Measurements from ENCODE around the gene ASIC5.

Gene ASIC5

DNA sequence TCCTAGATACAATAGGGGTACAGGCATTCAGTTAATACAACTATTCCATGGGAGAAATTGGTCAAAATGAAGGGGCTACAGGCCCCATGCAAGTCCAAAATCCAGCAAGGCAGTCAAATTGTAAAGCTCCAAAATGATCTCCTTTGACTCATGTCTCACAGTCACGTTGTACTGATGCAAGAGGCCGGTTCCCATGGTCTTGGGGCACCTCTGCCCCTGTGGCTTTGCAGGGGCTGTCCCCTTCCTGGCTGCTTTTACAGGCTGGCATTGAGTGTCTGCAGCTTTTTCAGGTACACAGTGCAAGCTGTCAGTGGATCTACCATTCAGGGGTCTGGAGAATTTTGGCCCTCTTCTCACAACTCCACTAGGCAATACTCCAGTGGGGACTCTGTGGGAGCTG is 12.5 kb upstream of the ASIC5 start:
- no peak for DNase-seq

DNA sequence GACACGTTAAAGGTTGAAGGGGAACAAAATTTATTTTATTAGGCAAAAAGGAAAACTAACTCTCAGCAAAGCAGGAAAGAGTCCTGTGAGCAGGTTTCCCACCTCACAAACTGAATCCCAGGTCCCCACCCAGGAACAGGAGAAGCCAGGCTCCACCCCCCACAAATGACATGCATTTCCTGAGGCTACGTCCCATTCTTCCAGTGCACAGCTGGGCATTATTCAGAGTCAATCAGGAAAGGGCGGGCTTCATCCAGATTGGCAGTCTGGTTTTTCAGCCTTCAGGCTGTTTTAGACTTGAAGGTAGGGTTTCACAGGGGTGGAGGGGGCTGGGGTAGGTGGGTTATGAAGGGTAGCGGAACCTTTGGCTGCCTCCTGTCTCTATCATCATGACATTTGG is 11.9 kb upstream of the ASIC5 start:
- no peak for DNase-seq

DNA sequence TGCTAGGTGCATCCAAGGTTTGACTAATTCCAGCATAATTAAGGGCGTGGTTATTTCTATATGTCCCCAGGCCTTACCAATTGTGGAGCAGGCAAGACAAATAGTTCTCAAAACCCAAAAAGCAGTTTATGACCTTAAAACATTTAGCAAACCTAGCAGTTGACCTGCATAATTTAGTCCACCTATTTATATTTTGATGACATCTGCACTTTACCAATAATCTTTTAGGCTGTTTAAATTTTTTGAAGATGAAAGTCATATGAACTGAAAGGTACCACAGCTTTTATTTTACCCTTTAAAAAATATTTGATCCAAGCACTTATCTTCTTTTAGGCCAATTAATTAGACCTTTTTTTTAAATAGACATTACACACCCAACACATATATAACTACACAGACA is 9.8 kb upstream of the ASIC5 start:
- no peak for DNase-seq

DNA sequence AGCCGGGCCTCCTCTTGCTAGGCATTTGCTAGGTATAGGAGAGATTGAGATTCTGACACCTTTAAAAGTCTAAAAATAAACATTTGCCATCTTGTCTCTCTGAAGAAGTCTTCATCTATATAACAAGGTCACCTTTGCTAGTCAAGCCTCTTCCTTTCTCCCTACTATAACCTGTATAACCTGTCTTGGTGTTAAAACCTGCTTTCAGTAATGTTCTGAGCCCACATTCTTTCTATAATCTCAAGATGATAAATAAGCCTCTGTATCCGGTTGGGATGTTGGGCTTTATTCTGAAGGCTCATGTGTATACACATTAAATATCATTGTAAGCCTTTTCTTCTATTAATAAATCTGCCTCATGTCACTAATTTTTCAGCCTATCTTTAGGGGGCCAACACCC is 10.2 kb downstream of the ASIC5 start:
- no peak for DNase-seq

DNA sequence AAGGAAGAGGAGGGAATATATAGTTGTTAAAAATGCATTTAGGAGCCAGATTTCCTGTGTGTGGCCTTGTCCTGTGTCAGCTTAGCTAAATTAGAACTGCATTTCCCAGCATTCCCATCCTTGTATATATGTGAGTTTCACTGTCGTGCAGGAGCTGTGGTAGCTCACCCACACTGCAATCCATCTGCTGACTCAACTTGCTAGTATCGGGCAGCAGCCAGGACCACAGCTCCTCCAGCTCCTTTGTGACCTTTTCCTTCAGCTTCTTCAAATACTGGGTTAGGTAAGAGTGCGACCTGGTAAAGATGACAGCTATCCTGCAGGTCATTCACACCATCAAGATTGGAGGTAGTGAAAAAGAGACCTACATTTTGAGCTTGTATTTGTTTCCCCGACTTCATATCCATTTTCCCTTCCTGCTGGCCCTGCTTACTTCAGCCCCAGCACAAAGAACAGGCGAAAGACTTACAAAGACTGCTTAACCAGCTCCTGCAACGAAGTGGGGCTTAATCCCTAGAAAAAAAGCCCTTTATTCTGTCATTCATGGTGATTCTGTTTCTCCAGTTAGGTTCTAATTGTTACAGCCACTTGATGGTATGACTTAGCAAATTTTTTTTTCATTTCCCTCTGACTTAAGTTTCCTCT is 11.4 kb downstream of the ASIC5 start:
- no peak for DNase-seq

DNA sequence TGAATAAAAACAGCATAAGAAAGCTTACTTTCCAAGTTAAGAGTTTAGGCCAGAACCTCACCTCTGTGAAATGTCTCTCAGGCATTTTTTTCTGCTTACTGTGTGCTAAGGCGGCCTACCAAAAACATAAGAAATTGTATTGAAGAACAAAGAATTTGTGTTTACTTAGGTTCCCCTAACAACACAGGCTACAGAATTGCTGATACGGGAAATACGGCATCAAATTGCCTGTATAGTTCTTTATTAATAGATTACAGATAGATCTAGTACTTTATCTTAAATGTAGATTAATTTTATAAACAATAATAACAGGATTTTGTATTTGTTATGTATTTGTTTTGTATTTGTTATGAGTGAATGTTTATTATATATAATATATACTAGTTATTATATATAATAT is 12.9 kb downstream of the ASIC5 start:
- DNase-seq = no peak

DNA sequence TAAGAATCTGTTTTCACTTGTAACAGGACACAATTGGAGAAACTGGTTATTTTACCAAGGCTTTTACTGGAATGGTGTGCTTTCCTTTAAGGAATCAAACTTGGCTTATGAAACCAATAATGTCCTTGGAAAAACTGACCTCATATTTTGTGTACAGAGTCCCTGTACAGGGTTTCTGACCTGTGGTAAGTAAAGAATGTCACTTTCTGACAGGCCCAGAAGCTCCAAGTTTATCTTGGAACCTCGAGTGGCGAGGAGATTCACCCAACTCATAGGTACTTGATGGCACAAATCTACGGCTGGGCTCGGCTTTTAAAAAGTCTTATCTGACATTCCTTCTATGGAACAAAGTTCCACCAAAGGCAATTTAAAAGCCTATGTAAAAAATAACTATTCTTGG is 17.0 kb downstream of the ASIC5 start:
- no peak for DNase-seq

DNA sequence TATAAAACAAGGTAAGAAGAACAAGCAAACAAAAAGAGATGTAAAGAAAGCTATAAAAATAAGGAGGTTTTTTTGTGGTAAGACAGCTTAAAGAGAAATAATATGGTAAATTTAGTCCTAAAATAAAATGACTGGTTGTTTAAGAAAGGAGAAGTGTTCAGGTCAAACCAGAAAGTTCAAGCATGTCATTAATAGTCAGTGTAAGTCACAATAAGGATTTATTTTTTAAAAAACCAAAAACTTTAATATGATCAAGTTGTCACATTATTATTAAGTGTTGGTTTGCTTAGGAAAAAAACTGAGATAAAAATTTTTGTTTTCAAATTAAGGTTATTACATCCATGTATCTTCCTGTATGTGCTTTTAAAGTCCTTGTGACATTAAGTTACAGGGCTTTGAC is 19.1 kb downstream of the ASIC5 start:
- no peak for DNase-seq

DNA sequence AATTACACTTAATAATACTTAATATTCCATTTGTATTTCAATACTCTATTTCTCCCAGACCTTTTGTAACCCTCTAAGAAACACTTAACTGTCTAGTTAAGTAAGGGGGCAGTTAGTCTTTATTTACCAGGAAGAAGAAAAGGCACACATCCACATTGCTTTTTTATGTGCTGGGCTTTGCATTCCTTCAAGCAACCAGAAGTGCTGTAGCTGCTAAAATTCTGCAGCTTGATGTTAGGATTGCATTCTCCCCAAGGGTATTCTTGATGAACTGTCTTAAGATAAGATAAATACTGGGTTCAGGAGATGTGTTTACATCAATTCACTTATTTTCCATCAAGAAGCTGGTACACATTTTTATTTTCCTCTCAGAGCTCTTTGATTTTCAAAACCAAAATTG is 24.0 kb downstream of the ASIC5 start:
- no peak for DNase-seq

DNA sequence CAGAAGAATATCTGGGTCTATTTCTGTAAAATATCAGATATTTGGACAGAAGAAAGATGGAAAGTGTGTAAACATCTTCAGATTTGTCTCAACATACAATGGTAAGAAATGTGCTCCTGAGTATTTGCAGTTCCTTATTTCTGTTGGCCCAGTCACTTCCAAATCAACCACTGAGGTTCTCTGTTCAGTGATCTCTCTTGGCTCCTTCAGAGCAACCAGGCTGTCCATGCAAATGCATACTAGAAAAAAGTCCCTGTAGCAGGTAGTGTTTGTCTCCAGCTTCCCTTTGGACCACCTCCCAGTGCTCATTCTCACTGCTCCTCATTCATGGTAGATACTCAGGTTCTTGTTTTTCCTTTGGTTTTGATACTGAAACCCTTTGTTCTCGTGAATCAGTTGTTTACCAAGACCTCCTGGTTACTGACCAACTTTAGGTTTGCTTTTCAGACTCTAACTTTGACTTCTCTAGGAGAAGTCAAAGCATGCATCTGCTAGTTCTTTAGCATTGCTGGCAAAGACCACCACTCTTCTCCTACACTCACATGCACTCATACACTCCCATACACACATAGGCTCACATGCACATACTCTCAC is 28.8 kb downstream of the ASIC5 start:
- no peak for DNase-seq

DNA sequence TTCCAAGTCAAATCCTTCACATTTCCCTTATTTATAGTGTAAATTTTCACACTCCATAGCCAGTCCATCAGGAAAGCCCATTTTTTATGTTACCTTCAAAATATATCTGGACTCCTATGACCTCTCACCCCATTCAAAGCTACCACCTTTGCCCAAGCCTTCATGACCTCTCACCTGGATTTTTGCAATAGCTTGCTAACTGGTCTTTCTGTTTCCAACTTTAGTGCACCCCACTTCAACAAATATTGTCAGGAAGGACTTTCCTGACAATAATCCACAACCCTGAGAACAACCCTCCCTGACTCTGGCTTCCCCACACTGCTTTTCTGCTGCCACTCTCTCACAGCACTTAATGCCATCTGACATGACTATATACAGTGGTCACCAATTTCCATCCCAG is 33.4 kb downstream of the ASIC5 start:
- no peak for DNase-seq

DNA sequence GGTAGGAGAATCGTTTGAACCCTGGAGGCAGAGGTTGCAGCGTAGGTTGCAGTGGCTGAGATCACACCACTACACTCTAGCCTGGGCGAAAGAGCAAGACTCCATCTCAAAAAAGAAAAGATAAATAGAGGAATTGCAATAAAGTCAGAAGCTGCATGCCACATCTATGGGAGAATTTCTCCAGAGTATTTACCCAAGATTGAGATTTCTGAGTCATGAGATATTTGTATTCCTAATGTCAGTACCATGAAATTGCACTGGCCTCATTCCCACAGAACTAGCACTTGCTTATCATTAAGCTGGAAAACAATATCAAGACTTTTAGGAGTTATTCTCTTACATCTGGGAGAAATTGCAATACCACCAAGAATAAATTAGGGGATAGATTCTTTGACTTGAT is 37.4 kb downstream of the ASIC5 start:
- no peak for DNase-seq

DNA sequence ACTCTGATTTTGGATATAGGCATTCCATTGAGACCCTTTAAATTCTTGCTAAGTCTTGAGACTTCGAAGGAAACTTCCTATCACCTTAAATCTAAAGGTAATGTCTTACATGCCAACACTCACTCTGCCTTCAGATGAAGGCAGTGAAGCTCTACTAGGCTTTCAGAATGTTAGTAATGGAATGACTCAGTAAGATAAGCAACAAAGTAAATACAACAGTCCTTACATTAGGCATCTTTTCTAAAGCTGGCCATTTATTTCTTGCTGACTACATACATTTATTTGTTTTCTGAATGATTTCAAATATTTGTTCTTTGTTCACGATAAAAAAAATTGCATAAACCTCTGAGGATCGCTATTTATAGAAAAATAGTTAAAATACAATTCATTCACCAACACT is 43.5 kb downstream of the ASIC5 start:
- no peak for DNase-seq

DNA sequence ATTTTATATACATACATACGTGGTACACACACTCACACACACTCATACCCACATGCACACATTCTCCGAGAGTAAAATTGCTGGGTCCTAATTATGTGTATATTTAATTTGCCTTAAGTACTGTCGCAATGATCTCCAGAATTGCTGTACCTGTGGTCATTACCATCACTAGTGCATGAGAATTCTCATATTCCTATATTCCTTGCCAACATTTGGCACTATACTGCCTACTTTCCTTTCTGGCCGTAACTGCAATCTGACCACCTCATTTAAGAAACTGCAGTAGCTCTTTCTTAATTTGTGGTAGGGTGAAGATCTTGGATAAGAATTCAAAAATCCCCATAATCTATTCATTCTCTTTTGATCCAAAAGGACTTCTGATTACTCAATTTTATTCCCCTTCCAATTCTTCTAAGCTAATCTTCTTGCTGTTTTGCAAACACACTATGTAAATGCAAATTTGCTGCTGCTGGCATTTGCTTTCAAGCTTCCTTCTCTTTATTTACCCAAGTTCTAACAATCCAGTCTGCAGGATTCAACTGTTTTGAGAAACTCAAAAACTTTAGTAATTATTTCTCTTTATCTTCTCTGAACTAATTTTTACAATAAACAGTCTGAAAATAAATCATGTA is 45.1 kb downstream of the ASIC5 start:
- DNase-seq = no peak

DNA sequence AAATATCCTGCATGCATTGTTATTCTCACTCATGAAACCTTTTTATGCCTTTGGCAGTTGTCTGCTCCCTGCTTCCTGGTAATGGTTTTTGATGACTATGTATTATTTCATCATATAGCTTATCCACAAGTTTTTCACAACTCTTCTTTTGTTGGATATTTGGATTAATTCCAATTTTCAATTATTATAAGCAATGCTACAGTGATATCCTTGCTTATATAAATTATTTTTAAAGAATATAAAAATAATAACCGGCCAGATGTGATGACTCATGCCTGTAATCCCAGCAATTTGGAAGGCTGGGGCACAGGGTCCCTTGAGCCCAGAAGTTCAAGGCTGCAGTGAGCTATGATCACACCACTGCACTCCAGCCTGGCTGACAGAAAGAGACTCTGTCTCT is 47.0 kb downstream of the ASIC5 start:
- no peak for DNase-seq

DNA sequence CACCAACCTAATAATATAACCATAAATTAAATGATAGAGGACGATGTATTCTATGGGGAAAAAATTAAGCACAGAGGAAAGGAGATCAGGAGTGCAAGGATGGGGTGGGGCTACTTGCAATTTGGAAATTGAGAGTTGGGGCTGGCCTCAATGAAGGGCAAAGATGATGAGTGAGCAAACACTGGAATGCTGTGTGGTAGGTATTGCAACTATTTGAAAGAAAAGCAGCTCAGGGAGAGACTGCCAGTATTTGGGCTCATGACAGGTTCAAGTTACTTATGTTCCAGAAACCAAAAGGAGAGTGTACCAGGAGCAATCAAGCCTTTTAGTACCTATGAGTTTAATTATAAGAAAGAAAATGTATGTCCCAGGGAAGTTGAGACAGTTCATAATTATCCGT is 47.4 kb downstream of the ASIC5 start:
- DNase-seq = no peak

DNA sequence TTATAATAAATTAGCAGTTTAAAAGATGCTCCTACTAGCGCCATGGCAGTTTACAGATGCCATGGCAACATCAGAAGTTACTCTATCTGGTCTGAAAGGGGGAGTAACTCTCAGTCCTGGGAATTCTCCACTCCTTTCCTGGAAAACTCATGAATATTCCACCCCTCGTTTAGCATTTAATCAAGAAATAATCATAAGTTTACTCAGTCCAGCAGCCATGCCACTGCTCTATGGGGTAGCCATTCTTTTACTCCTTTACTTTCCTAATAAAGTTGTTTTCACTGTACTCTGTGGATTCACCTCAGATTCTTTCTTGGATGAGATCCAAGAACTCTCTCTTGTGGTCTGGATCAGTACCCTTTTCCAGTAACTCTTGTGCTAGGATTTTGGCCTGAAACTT is 55.0 kb downstream of the ASIC5 start:
- no peak for DNase-seq

DNA sequence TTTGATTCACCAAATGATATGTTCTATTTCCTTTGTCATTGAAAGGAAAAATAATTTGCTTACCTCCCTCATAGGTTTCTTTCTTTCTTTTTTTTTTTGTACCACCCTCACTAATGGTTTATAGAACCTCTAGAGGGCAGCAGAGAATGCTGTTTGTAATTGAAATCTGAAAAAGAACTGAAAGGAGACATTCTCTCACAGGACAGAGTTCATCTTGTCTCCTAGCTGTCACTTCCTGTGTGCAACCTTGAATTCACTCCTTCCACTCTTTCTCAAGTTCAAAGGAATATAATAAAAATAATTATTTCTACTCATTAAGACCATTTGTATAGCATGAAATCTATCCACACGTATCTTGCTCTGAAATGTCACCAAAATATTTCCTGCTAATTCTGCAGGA is 56.2 kb downstream of the ASIC5 start:
- no peak for DNase-seq

DNA sequence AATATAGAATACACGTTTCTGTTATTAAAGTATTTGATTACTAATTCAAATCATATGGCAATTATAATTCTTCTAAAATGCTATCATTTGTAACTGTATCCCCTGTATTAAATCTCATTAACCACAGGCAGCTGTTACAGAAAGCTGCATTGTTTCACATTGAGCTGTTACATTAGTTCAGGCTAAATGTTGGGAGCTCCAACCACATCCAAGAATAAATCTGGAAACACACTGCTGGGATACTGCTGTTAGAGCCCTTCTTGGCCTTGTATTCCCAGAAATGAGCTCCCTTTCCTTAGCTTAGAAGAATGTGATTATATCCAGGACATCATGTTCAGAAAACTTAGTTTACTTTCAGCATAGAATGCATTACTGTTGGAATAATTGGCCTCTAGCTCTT is 59.1 kb downstream of the ASIC5 start:
- DNase-seq = no peak

DNA sequence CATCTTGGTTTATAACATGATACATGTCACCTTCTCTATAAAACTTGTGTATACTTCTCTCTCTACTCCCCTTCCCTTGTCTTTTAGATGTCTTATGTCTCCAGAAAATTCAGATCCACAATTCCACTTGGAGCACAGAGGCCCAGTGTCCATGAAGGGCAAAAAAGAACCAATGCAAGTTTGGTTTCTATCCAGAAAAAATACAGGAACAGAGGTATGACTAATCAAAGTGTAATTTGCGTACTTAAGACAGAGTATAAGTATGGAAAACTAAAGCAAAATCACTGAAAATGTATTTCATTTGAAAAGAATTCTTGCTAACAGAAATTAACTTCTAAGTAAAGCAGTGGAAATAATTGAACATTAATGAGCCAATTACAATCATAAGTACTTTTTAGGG is 61.1 kb downstream of the ASIC5 start:
- DNase-seq = no peak

DNA sequence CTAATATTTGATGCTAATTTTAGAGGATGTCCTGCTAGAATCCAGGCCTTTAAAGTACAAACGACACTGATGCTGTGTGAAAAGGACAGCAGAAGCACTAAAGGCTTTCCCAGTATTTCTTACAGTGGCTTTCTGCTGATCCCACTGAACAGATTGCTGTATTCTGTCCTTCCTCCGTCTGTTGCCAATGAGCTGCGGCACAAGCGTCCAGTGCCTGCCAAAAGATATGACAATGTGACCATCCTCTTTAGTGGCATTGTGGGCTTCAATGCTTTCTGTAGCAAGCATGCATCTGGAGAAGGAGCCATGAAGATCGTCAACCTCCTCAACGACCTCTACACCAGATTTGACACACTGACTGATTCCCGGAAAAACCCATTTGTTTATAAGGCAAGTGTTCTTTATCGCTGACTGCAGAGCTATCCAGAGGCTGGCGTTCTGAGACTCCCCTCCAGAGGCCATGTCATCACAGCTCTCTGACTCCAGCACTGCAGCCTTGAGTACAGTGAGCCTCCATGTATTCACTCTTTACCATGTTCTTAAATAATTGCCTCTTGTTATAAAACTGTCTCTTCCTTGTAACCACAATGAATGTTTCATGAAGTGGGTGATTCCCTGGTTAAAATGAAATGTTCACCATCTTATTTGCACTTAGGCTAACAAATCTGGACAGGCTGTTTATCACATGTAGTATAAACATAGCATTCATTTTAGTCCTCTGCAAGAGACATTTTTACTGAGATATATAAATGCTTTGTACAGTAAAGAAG is 63.7 kb downstream of the ASIC5 start:
- no peak for DNase-seq

DNA sequence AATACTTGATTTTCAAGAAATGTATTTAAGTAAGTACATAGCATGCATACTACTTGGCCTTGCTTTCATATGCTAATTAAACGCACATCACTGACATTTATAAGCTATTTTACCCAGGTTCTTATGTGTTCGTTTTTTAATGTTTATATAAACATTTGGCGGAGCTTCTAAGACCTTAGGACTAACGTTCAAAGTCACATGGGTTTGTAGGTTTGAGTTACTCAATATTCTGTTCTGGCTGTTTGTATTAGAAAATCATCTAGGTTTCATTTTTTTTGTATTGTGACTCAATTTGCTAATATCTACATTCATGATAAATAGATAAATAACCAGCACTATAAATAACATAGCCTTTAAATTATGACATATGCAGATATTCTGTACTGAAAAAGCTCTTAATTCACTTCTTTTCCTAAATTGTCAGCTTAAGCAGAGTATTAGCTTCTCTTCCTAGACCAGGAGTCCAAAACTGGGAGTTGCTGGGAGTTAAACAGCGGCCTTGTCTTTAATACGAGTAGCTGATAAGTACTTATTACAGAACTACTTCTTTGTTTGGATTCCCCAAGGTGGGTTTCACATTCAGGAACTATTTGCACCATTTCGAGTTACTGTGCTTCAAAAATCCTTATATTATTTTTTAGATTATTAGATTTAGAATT is 65.3 kb downstream of the ASIC5 start:
- DNase-seq = no peak

DNA sequence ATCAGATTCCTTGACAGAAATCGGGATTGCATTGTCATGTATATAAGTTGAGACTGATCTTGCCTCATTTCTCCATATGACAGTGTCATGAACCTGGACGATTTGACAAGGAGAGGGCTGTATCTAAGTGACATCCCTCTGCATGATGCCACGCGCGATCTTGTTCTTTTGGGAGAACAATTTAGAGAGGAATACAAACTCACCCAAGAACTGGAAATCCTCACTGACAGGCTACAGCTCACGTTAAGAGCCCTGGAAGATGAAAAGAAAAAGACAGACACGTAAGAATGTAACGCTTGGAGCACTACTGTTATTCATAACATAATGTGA is 66.3 kb downstream of the ASIC5 start:
- no peak for DNase-seq
